Measurements from ENCODE around the gene MAST4.

DNA sequence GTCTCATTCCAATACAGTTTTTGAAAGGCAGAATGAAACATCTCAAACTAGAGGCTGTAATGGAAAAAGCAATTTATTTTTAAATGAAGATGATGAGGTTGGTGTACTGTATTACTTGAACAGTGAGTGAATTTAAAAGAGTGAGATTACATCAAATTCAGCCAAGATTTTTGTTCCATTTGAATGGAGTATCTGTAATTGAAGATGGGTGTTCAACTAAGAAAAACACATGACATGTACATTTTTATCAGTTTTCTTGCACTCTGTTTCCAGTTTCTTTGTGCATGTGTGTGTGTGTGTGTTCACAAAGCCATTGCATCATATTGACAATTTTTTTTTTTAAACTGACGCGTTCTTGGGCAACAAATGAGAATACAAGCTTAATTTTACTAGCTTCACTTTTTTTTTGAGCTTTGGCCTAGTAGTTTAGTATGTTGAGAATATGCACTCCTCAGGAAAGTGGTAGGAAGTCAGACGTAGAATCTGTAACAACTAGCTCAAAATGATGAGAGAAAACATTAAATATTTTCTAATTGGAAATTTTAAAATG is 243.5 kb downstream of the MAST4 start:
- TF ChIP-seq, protein P1, sequence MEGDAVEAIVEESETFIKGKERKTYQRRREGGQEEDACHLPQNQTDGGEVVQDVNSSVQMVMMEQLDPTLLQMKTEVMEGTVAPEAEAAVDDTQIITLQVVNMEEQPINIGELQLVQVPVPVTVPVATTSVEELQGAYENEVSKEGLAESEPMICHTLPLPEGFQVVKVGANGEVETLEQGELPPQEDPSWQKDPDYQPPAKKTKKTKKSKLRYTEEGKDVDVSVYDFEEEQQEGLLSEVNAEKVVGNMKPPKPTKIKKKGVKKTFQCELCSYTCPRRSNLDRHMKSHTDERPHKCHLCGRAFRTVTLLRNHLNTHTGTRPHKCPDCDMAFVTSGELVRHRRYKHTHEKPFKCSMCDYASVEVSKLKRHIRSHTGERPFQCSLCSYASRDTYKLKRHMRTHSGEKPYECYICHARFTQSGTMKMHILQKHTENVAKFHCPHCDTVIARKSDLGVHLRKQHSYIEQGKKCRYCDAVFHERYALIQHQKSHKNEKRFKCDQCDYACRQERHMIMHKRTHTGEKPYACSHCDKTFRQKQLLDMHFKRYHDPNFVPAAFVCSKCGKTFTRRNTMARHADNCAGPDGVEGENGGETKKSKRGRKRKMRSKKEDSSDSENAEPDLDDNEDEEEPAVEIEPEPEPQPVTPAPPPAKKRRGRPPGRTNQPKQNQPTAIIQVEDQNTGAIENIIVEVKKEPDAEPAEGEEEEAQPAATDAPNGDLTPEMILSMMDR (IDR thresholded peaks at IDR 0.05) = no peak
- TF ChIP-seq, protein P2, sequence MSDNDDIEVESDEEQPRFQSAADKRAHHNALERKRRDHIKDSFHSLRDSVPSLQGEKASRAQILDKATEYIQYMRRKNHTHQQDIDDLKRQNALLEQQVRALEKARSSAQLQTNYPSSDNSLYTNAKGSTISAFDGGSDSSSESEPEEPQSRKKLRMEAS (IDR thresholded peaks at IDR 0.05) = no peak
- TF ChIP-seq POLR2A (IDR thresholded peaks at IDR 0.05; ENCODE audit: low read length) = no peak
- TF ChIP-seq, protein P3, sequence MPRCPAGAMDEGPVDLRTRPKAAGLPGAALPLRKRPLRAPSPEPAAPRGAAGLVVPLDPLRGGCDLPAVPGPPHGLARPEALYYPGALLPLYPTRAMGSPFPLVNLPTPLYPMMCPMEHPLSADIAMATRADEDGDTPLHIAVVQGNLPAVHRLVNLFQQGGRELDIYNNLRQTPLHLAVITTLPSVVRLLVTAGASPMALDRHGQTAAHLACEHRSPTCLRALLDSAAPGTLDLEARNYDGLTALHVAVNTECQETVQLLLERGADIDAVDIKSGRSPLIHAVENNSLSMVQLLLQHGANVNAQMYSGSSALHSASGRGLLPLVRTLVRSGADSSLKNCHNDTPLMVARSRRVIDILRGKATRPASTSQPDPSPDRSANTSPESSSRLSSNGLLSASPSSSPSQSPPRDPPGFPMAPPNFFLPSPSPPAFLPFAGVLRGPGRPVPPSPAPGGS (IDR thresholded peaks at IDR 0.05) = no peak

Measured in A549 (cell line).